DOHH2 (cell line): Measurements from ENCODE around the gene GRID1.

ENCODE experiments used
- EZH2phosphoT487 ChIP-seq: fragments of 200-600 bp; sonication (generic); IDR thresholded peaks from 2 replicates; pipeline ENCODE4 v1.6.1; 2017; ENCODE audit warnings: borderline replicate concordance, mild to moderate bottlenecking, antibody characterized with exemption, low read length, moderate library complexity, mixed read lengths
- TF ChIP-seq, protein P1 (sequence below): fragments of 200-600 bp; sonication (generic); IDR thresholded peaks from one replicate; pipeline ENCODE4 v1.5.1; 2014; ENCODE audit warnings: antibody characterized with exemption, mild to moderate bottlenecking, low read depth, low read length; ENCODE audit not compliant: poor library complexity, severe bottlenecking

DNA sequence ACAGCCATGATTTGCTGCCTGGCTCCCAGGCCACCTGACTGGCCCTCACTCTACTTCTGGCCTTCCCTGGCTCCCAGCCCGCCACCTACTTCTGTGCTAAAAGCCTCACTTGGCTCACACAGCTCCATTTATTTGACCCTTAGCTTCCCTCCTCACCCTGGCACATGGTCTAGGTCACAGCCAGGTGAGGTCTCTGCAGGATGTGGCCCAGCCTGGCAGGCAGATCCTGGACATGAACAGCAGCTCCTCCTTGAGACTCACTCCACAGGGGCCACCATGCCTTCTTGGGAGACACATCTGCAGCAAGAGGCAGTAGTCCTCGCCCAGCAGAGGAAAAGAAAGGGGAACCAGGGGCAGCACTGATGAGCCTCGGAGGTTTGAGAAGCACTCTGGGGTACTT is 64.6 kb downstream of the GRID1 start:
- TF ChIP-seq, protein P1, sequence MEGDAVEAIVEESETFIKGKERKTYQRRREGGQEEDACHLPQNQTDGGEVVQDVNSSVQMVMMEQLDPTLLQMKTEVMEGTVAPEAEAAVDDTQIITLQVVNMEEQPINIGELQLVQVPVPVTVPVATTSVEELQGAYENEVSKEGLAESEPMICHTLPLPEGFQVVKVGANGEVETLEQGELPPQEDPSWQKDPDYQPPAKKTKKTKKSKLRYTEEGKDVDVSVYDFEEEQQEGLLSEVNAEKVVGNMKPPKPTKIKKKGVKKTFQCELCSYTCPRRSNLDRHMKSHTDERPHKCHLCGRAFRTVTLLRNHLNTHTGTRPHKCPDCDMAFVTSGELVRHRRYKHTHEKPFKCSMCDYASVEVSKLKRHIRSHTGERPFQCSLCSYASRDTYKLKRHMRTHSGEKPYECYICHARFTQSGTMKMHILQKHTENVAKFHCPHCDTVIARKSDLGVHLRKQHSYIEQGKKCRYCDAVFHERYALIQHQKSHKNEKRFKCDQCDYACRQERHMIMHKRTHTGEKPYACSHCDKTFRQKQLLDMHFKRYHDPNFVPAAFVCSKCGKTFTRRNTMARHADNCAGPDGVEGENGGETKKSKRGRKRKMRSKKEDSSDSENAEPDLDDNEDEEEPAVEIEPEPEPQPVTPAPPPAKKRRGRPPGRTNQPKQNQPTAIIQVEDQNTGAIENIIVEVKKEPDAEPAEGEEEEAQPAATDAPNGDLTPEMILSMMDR = no peak
- no peak for TF ChIP-seq EZH2phosphoT487
